GM12878 (cell line): ENCODE results near the gene AP2A2. TPM values are rescaled to one million over a fixed set of nuclear protein-coding genes. Genes with fewer than 3 reads are reported as not detected.

ENCODE experiments used
- ATAC-seq: fragments of 200-7000 bp; cut with Tn5 transposase; 3 replicates; pipeline ENCODE4 v1.9.1; 2020; ENCODE audit warnings: mild to moderate bottlenecking, moderate library complexity
- BruUV-seq: library from RNA; stranded (reverse); fragments of 400-500 nt; replicated peaks from 2 replicates; lab custom pipeline; 2021; lab: Mats Ljungman, UMichigan
- CTCF ChIA-PET: fragments of 300-600 bp; sonication (Branson Sonifier 250); formaldehyde crosslinking; extraction: SDS; loops from one replicate; lab custom pipeline; 2021; ENCODE audit warnings: inconsistent platforms; lab: Yijun Ruan, JAX
- POLR2A ChIA-PET: fragments of 350-600 bp; formaldehyde crosslinking; extraction: SDS; loops from one replicate; lab custom pipeline; 2021; ENCODE audit warnings: inconsistent platforms; lab: Charles Lee
- RAD21 ChIA-PET: fragments of 300-600 bp; sonication (Branson Sonifier 250); formaldehyde crosslinking; loops from one replicate; lab custom pipeline; 2023; ENCODE audit warnings: antibody characterized with exemption; ENCODE audit not compliant: unreplicated experiment; lab: Charles Lee
- SMC1A ChIA-PET: fragments of 300-600 bp; sonication (Branson Sonifier 250); formaldehyde crosslinking; loops from one replicate; lab custom pipeline; 2023; ENCODE audit not compliant: unreplicated experiment, uncharacterized antibody; lab: Charles Lee
- DNase-seq: peaks from one replicate; pipeline ENCODE4 v3.0.0-alpha.2; 2011; ENCODE audit warnings: low read depth, low spot score
- FAIRE-seq: peaks from 3 replicates; lab custom pipeline; 2011; peaks lifted over from hg19 to GRCh38; lab: Jason Lieb, UNC
- H2AFZ ChIP-seq: 2 replicates; pipeline ENCODE4 v1.6.0; 2011; ENCODE audit warnings: low read depth, low read length, control low read depth; ENCODE audit not compliant: control insufficient read depth
- H3K27ac ChIP-seq: 2 replicates; pipeline ENCODE4 v1.5.1; 2011; ENCODE audit warnings: control low read depth; ENCODE audit not compliant: control insufficient read depth, insufficient read depth
- H3K27me3 ChIP-seq, 2 experiments: replicated peaks in 1 of 2; 2 replicates each; pipeline versions ENCODE4 v1.6.0 to v1.6.1; 2011; ENCODE audit warnings: low read length in 1 of 2; ENCODE audit not compliant: control insufficient read depth in 2 of 2, insufficient read depth in 2 of 2
- H3K36me3 ChIP-seq, 2 experiments: 2 replicates each; pipeline ENCODE4 v1.5.1; 2011; ENCODE audit warnings: low read length in 1 of 2; ENCODE audit not compliant: control insufficient read depth in 2 of 2, insufficient read depth in 2 of 2
- H3K4me1 ChIP-seq: 2 replicates; pipeline ENCODE4 v1.6.1; 2011; ENCODE audit warnings: mild to moderate bottlenecking, low read length, moderate library complexity, mixed read lengths; ENCODE audit not compliant: control insufficient read depth, insufficient read depth
- H3K4me2 ChIP-seq: 2 replicates; pipeline ENCODE4 v1.6.0; 2011; ENCODE audit warnings: control low read depth; ENCODE audit not compliant: control insufficient read depth, insufficient read depth
- H3K4me3 ChIP-seq: fragments of 200-600 bp; sonication (generic); 2 replicates; pipeline ENCODE4 v1.5.1; 2016
- H3K79me2 ChIP-seq: 2 replicates; pipeline ENCODE4 v1.6.0; 2011; ENCODE audit warnings: low read length; ENCODE audit not compliant: control insufficient read depth, insufficient read depth
- H3K9ac ChIP-seq: 2 replicates; pipeline ENCODE4 v1.8.0; 2011; ENCODE audit warnings: low read length, control low read depth, mixed read lengths; ENCODE audit not compliant: control insufficient read depth, insufficient read depth
- H3K9me3 ChIP-seq: replicated peaks from 3 replicates; pipeline ENCODE4 v1.5.1; 2011; ENCODE audit warnings: mild to moderate bottlenecking, low read length; ENCODE audit not compliant: control insufficient read depth, insufficient read depth
- H4K20me1 ChIP-seq: 2 replicates; pipeline ENCODE4 v1.6.0; 2011; ENCODE audit not compliant: control insufficient read depth, insufficient read depth
- BRCA1 ChIP-seq: IDR thresholded peaks from 2 replicates; pipeline ENCODE4 v1.6.1; 2011; ENCODE audit warnings: low read depth, low read length, improper control_type of control experiment
- CHD1 ChIP-seq: IDR thresholded peaks from 2 replicates; pipeline ENCODE4 v1.6.1; 2012; ENCODE audit warnings: low read depth, low read length, improper control_type of control experiment
- CHD2 ChIP-seq: IDR thresholded peaks from 2 replicates; pipeline ENCODE4 v1.6.1; 2011; ENCODE audit warnings: low read depth, low read length, improper control_type of control experiment, borderline replicate concordance
- JUNB ChIP-seq: IDR thresholded peaks from 2 replicates; pipeline ENCODE4 v1.6.1; 2016; ENCODE audit warnings: antibody characterized with exemption, mild to moderate bottlenecking
- MEF2A ChIP-seq: IDR thresholded peaks from 2 replicates; pipeline ENCODE4 v1.6.1; 2011; ENCODE audit warnings: low read depth, mild to moderate bottlenecking, low read length, moderate library complexity; ENCODE audit not compliant: insufficient read depth
- RELA ChIP-seq: fragments of 450-650 bp; IDR thresholded peaks from 2 replicates; pipeline ENCODE4 v1.8.0; 2014; ENCODE audit warnings: borderline replicate concordance; ENCODE audit not compliant: partially characterized antibody
- STAT3 ChIP-seq: IDR thresholded peaks from 2 replicates; pipeline ENCODE4 v1.6.1; 2011; ENCODE audit warnings: low read depth, low read length, improper control_type of control experiment
- WGBS: methylation state at CpG from one replicate; pipeline ENCODE4 v1.1.6; 2016; ENCODE audit warnings: low lambda C conversion rate; ENCODE audit not compliant: insufficient replicate concordance, insufficient coverage; ENCODE audit errors: missing lambda C conversion rate; 5-methylcytosine and 5-hydroxymethylcytosine counted together
- in situ Hi-C: fragments of 300-500 bp; cut with MboI; formaldehyde crosslinking; loops from 9 replicates; pipeline ENCODE4 v1.14.3; 2018; ENCODE audit warnings: mixed read lengths
- intact Hi-C: fragments of 100-400 bp; cut with micrococcal nuclease; formaldehyde crosslinking; loops from one replicate; pipeline ENCODE4 v1.14.2; 2022; ENCODE audit not compliant: unreplicated experiment
- polyA plus RNA-seq, 11 experiments: library from polyadenylated mRNA; depleted of rRNA in 4 of 11; unstranded in 6 of 11; stranded (reverse) in 5 of 11; fragments of >200 nt; fragmentation: Nextera tagmentation in 4 of 11; fragmentation: Illumina TruSeq in 1 of 11; extraction: Ambion mirVana in 4 of 11; extraction: Trizol in 1 of 11; gene quantifications; 1 replicate in 1 of 11; 2 replicates in 10 of 11; pipeline versions ENCODE4 v1.2.1 to v1.2.3, GENCODE V29; 2011 to 2016; ENCODE audit warnings: inconsistent platforms in 2 of 11, missing spikeins in 2 of 11, low read depth in 1 of 11
- total RNA-seq, 4 experiments: library from RNA; depleted of rRNA in 3 of 4; stranded (reverse); fragments of >200 nt in 3 of 4; fragmentation: Illumina TruSeq in 1 of 4; extraction: Trizol in 1 of 4; gene quantifications; 2 replicates each; pipeline versions ENCODE4 v1.2.1 to v1.2.3, GENCODE V29; 2013 to 2021
- TF ChIP-seq, protein P1 (sequence below): IDR thresholded peaks from 2 replicates; pipeline ENCODE4 v1.6.1; 2011; ENCODE audit warnings: borderline replicate concordance, low read depth, mild to moderate bottlenecking, moderate library complexity, mixed read lengths, low read length; ENCODE audit not compliant: insufficient read depth; ENCODE audit errors: extremely low read length
- TF ChIP-seq, protein P2 (sequence below): fragments of 450-650 bp; IDR thresholded peaks from 2 replicates; pipeline ENCODE4 v1.6.1; 2016; ENCODE audit warnings: mild to moderate bottlenecking

The AP2A2 gene
- total and polyA plus RNA-seq, 10 of the 15 experiments (the other 5 are each of a cell fraction or from before 2014, with no cell fraction given): 0.58 to 48.8 (median 18.2) TPM

DNA sequence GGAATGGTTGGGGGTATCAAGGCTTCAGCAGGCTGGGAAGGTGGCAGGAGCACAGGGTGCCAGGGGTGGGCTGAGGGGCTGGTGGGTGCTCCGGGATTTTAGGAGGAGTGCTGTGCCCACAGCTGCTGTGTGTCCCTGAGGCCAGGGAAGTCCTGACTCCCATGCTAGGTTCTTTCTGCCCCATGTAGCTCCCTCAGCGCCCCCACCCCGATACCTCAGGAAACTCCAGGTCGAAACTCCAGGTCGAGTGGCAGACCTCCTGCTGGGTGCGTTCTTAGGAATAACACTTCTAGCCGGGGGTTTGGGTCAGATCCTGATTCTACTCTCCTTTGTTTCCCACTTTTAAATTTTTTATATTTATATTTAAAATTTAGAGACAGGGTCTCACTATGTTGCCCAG, 8.3 kb downstream of the AP2A2 start:
- in situ Hi-C loops: no loop called here
- no peak overlapping the region for H2AFZ ChIP-seq
- no peaks in the 10 kb centered on the region for H3K27me3 ChIP-seq
- intact Hi-C loops: no loop called here
- BruUV-seq: no TSS peak
- no peaks in the 10 kb centered on the region for H3K9me3 ChIP-seq
- RAD21 ChIA-PET: no interaction called here
- H3K36me3 ChIP-seq: peaks cover 0 to 2% of the 10 kb centered on the region in 2 experiments; a peak in 1 of 4 replicates
- TF ChIP-seq CHD2: no peak
- TF ChIP-seq MEF2A: no peak
- TF ChIP-seq RELA: no peak
- TF ChIP-seq CHD1: no peak
- TF ChIP-seq, protein P1, sequence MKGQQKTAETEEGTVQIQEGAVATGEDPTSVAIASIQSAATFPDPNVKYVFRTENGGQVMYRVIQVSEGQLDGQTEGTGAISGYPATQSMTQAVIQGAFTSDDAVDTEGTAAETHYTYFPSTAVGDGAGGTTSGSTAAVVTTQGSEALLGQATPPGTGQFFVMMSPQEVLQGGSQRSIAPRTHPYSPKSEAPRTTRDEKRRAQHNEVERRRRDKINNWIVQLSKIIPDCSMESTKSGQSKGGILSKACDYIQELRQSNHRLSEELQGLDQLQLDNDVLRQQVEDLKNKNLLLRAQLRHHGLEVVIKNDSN: no peak
- no peak for TF ChIP-seq STAT3
- TF ChIP-seq BRCA1: no peak
- TF ChIP-seq, protein P2, sequence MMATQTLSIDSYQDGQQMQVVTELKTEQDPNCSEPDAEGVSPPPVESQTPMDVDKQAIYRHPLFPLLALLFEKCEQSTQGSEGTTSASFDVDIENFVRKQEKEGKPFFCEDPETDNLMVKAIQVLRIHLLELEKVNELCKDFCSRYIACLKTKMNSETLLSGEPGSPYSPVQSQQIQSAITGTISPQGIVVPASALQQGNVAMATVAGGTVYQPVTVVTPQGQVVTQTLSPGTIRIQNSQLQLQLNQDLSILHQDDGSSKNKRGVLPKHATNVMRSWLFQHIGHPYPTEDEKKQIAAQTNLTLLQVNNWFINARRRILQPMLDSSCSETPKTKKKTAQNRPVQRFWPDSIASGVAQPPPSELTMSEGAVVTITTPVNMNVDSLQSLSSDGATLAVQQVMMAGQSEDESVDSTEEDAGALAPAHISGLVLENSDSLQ: no peak
- TF ChIP-seq JUNB: no peak
- H3K4me2 ChIP-seq: no peak overlapping the region
- FAIRE-seq: no peak
- no peak overlapping the region for H3K4me3 ChIP-seq
- H3K9ac ChIP-seq: no peak overlapping the region
- H3K79me2 ChIP-seq: peaks cover 21% of the 10 kb centered on the region
- no peaks in the 10 kb centered on the region for H4K20me1 ChIP-seq
- no peak for ATAC-seq
- no peak overlapping the region for H3K27ac ChIP-seq
- 89% methylated on average over 7 of the region's 7 CpGs for WGBS
- CTCF ChIA-PET: interaction anchor here (0.9 kb wide), 1 partner anchor 10 kb away, joined by 3 read pairs; no protein-coding TSS in a partner anchor
- no peak for DNase-seq
- POLR2A ChIA-PET: no interaction called here
- H3K4me1 ChIP-seq: no peaks in the 10 kb centered on the region
- SMC1A ChIA-PET: no interaction called here
